DMS53 treated with DMSO at 0.1 percent for 48 hours (cell line): ENCODE measurements around the gene ACTN4.

Source experiments
- DNase-seq: peaks from one replicate; lab custom pipeline; 2025; ENCODE audit not compliant: unreplicated experiment; lab: John Stamatoyannopoulos, UW

ACTN4 gene

GRCh38 chr19:38708413-38709024 is 61.1 kb downstream of the ACTN4 start:
- DNase-seq, result no peak

- DNase-seq, result no peak
These were observed 61.7 kb downstream of the ACTN4 start for GRCh38 chr19:38709119-38709518.

DNA sequence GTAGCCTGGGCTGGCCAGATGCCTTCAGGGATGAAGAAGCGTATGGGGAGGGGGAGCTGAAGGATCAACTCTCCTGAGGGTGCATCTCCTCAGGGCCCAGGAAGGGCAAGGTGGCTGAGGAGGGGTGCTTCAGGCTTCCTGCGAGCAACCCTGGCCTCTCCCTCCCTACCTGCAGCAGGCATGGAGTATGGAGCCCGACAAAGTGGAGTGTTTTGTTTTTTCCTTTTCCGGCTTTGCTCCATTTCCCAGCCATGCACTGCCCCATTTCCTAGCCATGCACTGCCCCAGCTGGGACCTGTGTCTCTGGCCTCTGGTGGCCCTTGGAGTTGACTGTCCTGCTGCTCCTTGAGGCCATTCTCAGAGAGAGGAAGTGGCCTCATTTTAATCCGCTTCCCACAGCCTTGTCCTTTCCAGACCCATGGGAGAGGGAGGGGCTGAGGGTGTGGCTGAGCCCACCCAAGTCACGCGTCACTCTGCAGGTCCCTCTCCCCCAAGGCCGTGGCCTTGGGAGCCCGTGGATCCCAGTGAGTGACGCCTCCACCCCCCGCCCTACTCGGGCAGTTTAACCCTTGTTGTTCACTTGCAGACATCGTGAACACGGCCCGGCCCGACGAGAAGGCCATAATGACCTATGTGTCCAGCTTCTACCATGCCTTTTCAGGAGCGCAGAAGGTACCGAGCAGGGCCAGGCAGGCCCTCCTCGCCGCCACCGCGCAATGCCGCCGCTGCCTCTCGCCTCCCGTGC is 62.4 kb downstream of the ACTN4 start:
- DNase-seq, result no peak

DNA sequence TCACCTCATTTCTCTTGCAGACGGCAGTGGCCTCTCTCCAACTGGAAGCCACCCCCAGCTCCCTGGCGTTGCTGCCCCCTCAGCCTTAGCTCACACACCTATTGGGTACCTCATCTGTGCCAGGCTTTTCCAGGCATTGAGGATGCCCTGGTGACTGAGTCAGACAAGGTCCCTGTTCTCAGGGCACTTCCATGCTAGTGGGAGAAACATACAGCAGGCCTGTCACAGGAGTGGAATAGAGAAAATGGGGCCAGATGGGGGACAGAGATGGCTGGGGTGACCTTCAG is 62.9 kb downstream of the ACTN4 start:
- no peak for DNase-seq

DNA sequence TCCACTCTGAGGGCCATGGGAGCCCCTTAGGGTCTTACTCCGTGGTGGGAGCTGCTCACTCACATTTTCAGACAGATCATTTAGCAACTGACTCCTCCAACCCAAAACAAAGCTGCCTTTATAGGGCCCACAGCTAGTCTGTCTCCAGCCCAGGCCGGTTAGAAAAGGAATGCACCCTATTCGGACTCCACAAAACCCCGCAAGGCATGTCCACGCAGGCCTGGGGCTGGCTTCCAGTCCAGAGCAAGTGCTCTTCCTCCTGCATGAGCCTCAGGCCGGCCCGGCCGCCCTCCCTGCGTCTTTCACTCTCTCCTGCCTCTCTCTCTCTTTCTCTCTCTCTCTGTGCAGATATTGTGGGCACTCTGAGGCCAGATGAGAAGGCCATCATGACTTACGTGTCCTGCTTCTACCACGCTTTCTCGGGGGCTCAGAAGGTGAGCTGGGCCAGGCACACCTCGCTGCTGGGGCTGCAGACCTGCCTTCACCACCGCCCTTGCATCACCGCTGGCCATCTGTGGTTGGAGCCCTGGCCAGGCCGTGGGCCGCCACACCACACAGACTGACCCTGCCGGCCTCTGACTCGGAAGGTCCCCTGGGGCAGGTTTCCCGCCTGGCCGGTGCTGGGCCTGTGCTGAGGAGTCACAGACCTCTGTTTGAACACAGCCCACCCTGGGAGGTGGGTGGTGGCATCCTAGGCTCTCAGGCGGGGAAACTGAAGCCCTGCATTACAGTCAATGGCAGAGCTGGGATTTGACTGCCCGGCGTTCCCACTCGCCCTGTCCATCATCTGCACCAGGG is 63.7 kb downstream of the ACTN4 start:
- DNase-seq, result no peak

DNA sequence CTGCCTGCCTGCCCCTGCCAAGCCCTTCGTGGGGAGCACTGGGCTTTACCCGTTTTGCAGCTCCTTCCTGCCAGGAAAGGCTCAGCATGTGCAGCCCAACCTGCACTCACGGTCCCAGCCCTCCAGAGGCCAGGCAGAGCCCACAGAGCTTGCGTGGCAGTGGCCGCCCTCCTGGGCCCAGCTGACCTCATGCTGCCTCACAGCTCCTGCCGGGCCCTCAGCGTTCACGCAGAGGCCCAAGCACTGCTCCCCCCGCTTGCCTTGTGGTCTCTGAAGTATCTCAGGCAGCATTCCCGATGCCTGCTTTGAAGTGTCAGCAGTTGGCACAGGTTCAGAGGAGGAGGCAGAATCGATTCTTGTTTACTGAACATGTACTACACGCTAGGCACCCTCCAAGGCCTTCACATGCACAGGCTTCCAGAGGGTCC is 64.3 kb downstream of the ACTN4 start:
- no peak for DNase-seq

GRCh38 chr19:38712161-38712748 is 64.8 kb downstream of the ACTN4 start:
- no peak for DNase-seq

GRCh38 chr19:38713227-38713649 is 65.8 kb downstream of the ACTN4 start:
- no peak for DNase-seq

DNA sequence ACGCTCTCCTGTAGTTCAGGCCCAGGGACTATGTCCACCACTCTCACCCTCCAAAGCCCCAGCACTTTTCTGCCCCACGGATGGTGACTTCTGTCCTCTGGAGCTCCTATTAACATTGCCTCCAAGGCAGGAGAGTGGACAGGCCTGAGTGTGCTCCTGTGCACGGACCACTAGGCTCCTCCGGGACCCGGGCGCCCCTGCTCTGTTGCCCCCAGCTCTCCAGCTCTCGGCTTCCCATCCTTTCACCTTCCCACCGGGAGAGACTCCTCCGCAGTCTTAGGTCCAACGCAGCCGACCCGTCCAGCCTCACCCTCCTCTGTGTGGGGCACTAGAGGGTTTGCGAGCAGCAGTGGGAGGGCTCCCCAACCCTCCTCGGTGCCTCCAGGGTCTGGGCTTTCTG is 66.4 kb downstream of the ACTN4 start:
- DNase-seq, result no peak

DNA sequence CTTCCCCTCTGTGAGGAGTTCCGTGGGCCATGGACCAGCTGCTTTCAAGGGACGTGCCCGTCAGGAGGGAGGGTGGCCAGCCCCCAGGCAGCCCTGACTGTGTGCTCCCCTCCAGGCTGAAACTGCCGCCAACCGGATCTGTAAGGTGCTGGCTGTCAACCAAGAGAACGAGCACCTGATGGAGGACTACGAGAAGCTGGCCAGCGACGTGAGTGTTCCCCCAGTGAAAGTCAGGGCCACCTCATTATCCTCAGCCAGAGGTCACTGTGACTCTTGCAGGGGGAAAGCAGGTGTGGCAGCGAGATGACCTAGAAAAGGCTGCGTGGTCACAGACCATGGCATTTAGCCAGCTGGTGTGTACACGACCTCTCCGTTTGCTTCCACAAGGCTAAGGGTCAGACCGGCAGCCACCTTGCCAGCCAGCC is 66.9 kb downstream of the ACTN4 start:
- no peak for DNase-seq

- DNase-seq, result no peak
These were observed 68.1 kb downstream of the ACTN4 start for GRCh38 chr19:38715555-38715954.

DNA sequence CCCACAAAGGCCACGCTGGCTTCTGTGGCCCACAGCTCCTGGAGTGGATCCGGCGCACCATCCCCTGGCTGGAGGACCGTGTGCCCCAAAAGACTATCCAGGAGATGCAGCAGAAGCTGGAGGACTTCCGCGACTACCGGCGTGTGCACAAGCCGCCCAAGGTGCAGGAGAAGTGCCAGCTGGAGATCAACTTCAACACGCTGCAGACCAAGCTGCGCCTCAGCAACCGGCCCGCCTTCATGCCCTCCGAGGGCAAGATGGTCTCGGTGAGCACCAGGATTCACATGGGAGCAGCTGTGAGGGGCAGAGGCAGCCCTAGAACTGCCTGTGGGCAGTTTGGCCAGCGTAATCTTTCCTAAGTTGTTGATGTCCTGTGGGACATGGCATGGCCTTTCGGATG is 69.6 kb downstream of the ACTN4 start:
- DNase-seq, result no peak

- DNase-seq, result no peak
These were observed 70.4 kb downstream of the ACTN4 start for GRCh38 chr19:38717855-38718254.

GRCh38 chr19:38718747-38719543 is 71.5 kb downstream of the ACTN4 start:
- DNase-seq, result no peak

DNA sequence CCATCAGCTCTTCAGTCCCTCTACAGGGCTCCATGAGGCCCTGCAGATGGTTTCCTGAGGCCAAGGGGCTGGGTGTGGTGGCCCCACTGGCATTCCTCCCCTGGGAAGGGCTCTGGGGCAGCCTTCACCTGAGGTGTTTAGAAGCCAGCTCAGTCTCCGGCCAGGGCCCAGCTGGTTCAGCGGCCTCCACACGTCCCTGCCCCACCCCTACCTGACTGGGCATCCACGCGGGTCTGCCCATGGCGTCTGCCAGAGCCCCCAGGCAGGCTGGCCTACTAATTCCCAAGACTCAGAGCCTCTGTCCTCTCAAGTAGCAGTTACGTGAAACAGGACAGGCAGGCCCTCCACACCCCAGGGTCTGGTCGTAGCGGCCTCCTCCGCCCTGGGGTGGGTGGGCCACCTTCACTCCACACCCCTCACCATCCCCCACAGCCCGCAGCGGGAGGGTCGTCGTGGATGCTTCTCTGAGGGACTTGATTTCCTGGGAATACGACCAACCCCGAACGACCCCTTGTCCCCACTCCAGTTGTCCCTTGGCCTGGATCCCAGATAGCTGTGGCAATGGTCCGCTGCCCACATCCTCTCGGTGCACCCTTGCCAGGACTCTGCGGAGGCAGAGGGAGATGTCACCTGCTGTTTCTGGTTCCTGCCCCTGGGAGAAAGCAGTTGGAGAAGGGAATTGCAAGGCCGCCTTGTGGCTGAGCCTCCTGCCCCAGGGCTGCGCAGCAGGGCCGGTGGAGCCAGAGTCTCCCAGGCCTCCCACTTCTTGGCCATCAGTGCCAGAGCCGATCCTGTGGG is 72.5 kb downstream of the ACTN4 start:
- no peak for DNase-seq

GRCh38 chr19:38720559-38721236 is 73.2 kb downstream of the ACTN4 start:
- no peak for DNase-seq

GRCh38 chr19:38721496-38721895 is 74.0 kb downstream of the ACTN4 start:
- DNase-seq, result no peak

- no peak for DNase-seq
These were observed 74.7 kb downstream of the ACTN4 start for GRCh38 chr19:38721979-38722773.
